IMR-90 (cell line): Measurements from ENCODE around the gene CYTH2. TPM values are rescaled to one million over a fixed set of nuclear protein-coding genes. Genes with fewer than 3 reads are reported as not detected.

ENCODE experiments used
- ATAC-seq: fragments of 200-7000 bp; cut with Tn5 transposase; 2 replicates; pipeline ENCODE4 v1.9.1; 2020; ENCODE audit warnings: low read depth, mild to moderate bottlenecking, moderate library complexity
- BruUV-seq: library from RNA; stranded (reverse); fragments of 400-500 nt; replicated peaks from 2 replicates; lab custom pipeline; 2021; lab: Mats Ljungman, UMichigan
- CTCF ChIA-PET: fragments of 300-600 bp; formaldehyde crosslinking; extraction: SDS; loops from one replicate; lab custom pipeline; 2021; ENCODE audit warnings: antibody characterized with exemption; lab: Yijun Ruan, JAX
- POLR2A ChIA-PET: fragments of 300-600 bp; sonication (Branson Sonifier 250); formaldehyde crosslinking; loops from one replicate; lab custom pipeline; 2022; ENCODE audit warnings: antibody characterized with exemption; ENCODE audit not compliant: unreplicated experiment; lab: Charles Lee
- DNase-seq: peaks from one replicate; pipeline ENCODE4 v3.0.0; 2013
- H2AFZ ChIP-seq: replicated peaks from 2 replicates; pipeline ENCODE3; 2013; ENCODE audit warnings: low read length, mild to moderate bottlenecking; ENCODE audit not compliant: poor library complexity
- H2AK5ac ChIP-seq: 2 replicates; pipeline ENCODE4 v1.6.1; 2013; ENCODE audit warnings: low read depth, low read length, inconsistent platforms
- H2AK9ac ChIP-seq: replicated peaks from 2 replicates; pipeline ENCODE3; 2013; ENCODE audit warnings: mild to moderate bottlenecking, low read depth, low read length, moderate library complexity; ENCODE audit not compliant: poor library complexity
- H2BK120ac ChIP-seq: 2 replicates; pipeline ENCODE4 v1.6.1; 2013; ENCODE audit warnings: low read depth, low read length, inconsistent platforms
- H2BK15ac ChIP-seq: 3 replicates; pipeline ENCODE4 v1.6.1; 2013; ENCODE audit warnings: low read depth, low read length, inconsistent platforms
- H2BK20ac ChIP-seq: 2 replicates; pipeline ENCODE4 v1.6.1; 2013; ENCODE audit warnings: low read depth, mild to moderate bottlenecking, inconsistent platforms, low read length, moderate library complexity
- H2BK5ac ChIP-seq: 2 replicates; pipeline ENCODE4 v1.6.1; 2013; ENCODE audit warnings: mild to moderate bottlenecking, low read depth, low read length, inconsistent platforms; ENCODE audit not compliant: poor library complexity, severe bottlenecking
- H3K14ac ChIP-seq: replicated peaks from 2 replicates; pipeline ENCODE4 v1.6.1; 2013; ENCODE audit warnings: low read depth, low read length, inconsistent platforms
- H3K18ac ChIP-seq: 2 replicates; pipeline ENCODE4 v1.6.1; 2013; ENCODE audit warnings: low read depth, low read length, control low read depth
- H3K23ac ChIP-seq: 2 replicates; pipeline ENCODE4 v1.6.1; 2013; ENCODE audit warnings: low read depth, low read length, inconsistent platforms
- H3K27ac ChIP-seq: 2 replicates; pipeline ENCODE4 v1.5.1; 2013; ENCODE audit warnings: mild to moderate bottlenecking, control low read depth, low read length; ENCODE audit not compliant: insufficient read depth
- H3K27me3 ChIP-seq: 2 replicates; pipeline ENCODE4 v1.6.1; 2013; ENCODE audit warnings: low read length; ENCODE audit not compliant: control insufficient read depth, insufficient read depth
- H3K36me3 ChIP-seq: 2 replicates; pipeline ENCODE4 v1.6.1; 2013; ENCODE audit warnings: low read length, mixed read lengths; ENCODE audit not compliant: control insufficient read depth, insufficient read depth
- H3K4ac ChIP-seq: 2 replicates; pipeline ENCODE4 v1.6.1; 2013; ENCODE audit warnings: low read depth, low read length, inconsistent platforms
- H3K4me1 ChIP-seq: 2 replicates; pipeline ENCODE4 v1.6.1; 2013; ENCODE audit warnings: low read length, mixed read lengths; ENCODE audit not compliant: control insufficient read depth, insufficient read depth
- H3K4me2 ChIP-seq: 2 replicates; pipeline ENCODE4 v1.6.1; 2013; ENCODE audit warnings: low read depth, mild to moderate bottlenecking, control low read depth, low read length, moderate library complexity
- H3K4me3 ChIP-seq: 2 replicates; pipeline ENCODE4 v1.5.1; 2013; ENCODE audit warnings: low read depth, mild to moderate bottlenecking, control low read depth, low read length, moderate library complexity; ENCODE audit not compliant: insufficient read depth
- H3K56ac ChIP-seq: 2 replicates; pipeline ENCODE4 v1.6.1; 2013; ENCODE audit warnings: low read length, inconsistent platforms; ENCODE audit not compliant: insufficient read depth; ENCODE audit errors: extremely low read depth
- H3K79me1 ChIP-seq, 2 experiments: 2 replicates each; pipeline ENCODE4 v1.6.1; 2013; ENCODE audit warnings: low read length in 2 of 2, inconsistent platforms in 1 of 2, low read depth in 1 of 2
- H3K9ac ChIP-seq: 2 replicates; pipeline ENCODE4 v1.6.1; 2013; ENCODE audit warnings: low read depth, low read length, control low read depth
- H3K9me1 ChIP-seq: 2 replicates; pipeline ENCODE4 v1.6.1; 2013; ENCODE audit warnings: low read length, inconsistent platforms; ENCODE audit not compliant: insufficient read depth
- H3K9me3 ChIP-seq: 2 replicates; pipeline ENCODE4 v1.6.1; 2013; ENCODE audit warnings: low read length; ENCODE audit not compliant: control insufficient read depth, insufficient read depth
- H4K20me1 ChIP-seq: 2 replicates; pipeline ENCODE4 v1.6.1; 2013; ENCODE audit warnings: low read length, inconsistent platforms; ENCODE audit not compliant: insufficient read depth
- H4K5ac ChIP-seq: 2 replicates; pipeline ENCODE4 v1.6.1; 2013; ENCODE audit warnings: mild to moderate bottlenecking, low read depth, low read length, control low read depth
- H4K8ac ChIP-seq, 2 experiments: 2 replicates each; pipeline ENCODE4 v1.6.1; 2013; ENCODE audit warnings: low read depth in 2 of 2, low read length in 2 of 2, control low read depth in 1 of 2, inconsistent platforms in 1 of 2
- H4K91ac ChIP-seq: 2 replicates; pipeline ENCODE4 v1.6.1; 2013; ENCODE audit warnings: low read depth, low read length, inconsistent platforms; ENCODE audit not compliant: insufficient read depth
- BHLHE40 ChIP-seq: fragments of 150-350 bp; IDR thresholded peaks from 2 replicates; pipeline ENCODE4 v1.6.1; 2016; ENCODE audit warnings: mild to moderate bottlenecking, low read depth, low read length
- CEBPB ChIP-seq: IDR thresholded peaks from 2 replicates; pipeline ENCODE4 v1.6.1; 2012; ENCODE audit warnings: low read depth, low read length, improper control_type of control experiment
- CHD1 ChIP-seq: IDR thresholded peaks from 2 replicates; pipeline ENCODE4 v1.6.1; 2012; ENCODE audit warnings: low read depth, low read length, improper control_type of control experiment
- FOS ChIP-seq: fragments of 150-350 bp; IDR thresholded peaks from 2 replicates; pipeline ENCODE4 v1.6.1; 2016; ENCODE audit warnings: low read depth, low read length
- MAFK ChIP-seq: IDR thresholded peaks from 2 replicates; pipeline ENCODE4 v1.6.1; 2012; ENCODE audit warnings: low read depth, low read length, improper control_type of control experiment
- MAZ ChIP-seq: IDR thresholded peaks from 2 replicates; pipeline ENCODE4 v1.6.1; 2012; ENCODE audit warnings: low read depth, mild to moderate bottlenecking, low read length, improper control_type of control experiment, moderate library complexity, borderline replicate concordance
- MXI1 ChIP-seq: IDR thresholded peaks from 2 replicates; pipeline ENCODE4 v1.6.1; 2012; ENCODE audit warnings: low read depth, mild to moderate bottlenecking, low read length, moderate library complexity, borderline replicate concordance
- NFE2L2 ChIP-seq: fragments of 150-350 bp; IDR thresholded peaks from 2 replicates; pipeline ENCODE4 v1.6.1; 2016; ENCODE audit warnings: low read depth, mild to moderate bottlenecking, low read length
- POLR2A ChIP-seq: IDR thresholded peaks from 2 replicates; pipeline ENCODE4 v1.6.1; 2012; ENCODE audit warnings: mild to moderate bottlenecking, low read depth, low read length
- RAD21 ChIP-seq: IDR thresholded peaks from 2 replicates; pipeline ENCODE4 v1.6.1; 2012; ENCODE audit warnings: low read length, improper control_type of control experiment
- RCOR1 ChIP-seq: IDR thresholded peaks from 2 replicates; pipeline ENCODE4 v1.6.1; 2012; ENCODE audit warnings: mild to moderate bottlenecking, low read length, improper control_type of control experiment; ENCODE audit not compliant: insufficient replicate concordance
- RFX5 ChIP-seq: IDR thresholded peaks from 2 replicates; pipeline ENCODE4 v1.8.0; 2012; ENCODE audit warnings: low read depth, mild to moderate bottlenecking, low read length, moderate library complexity
- SMC3 ChIP-seq: fragments of 150-350 bp; IDR thresholded peaks from 2 replicates; pipeline ENCODE4 v1.6.1; 2016; ENCODE audit warnings: low read depth, mild to moderate bottlenecking, antibody characterized with exemption, low read length, moderate library complexity
- WGBS, 2 experiments: methylation state at CpG; one replicate each; pipeline versions ENCODE4 v1.1.5 to v1.1.7; 2013; ENCODE audit warnings: missing lambda C conversion rate in 2 of 2; ENCODE audit not compliant: insufficient read length in 1 of 2; ENCODE audit errors: extremely low coverage in 2 of 2; 5-methylcytosine and 5-hydroxymethylcytosine counted together
- dilution Hi-C: fragments of 300-500 bp; cut with HindIII; formaldehyde crosslinking; loops from one replicate; pipeline ENCODE4 v1.14.3; 2018; ENCODE audit warnings: low sequenced_read_pairs; ENCODE audit not compliant: unreplicated experiment
- in situ Hi-C: fragments of 300-500 bp; cut with MboI; formaldehyde crosslinking; loops from 3 replicates; pipeline ENCODE4 v1.14.3; 2019; ENCODE audit warnings: low sequenced_read_pairs, inconsistent platforms, mixed read lengths
- intact Hi-C: fragments of 100-400 bp; cut with micrococcal nuclease; formaldehyde crosslinking; loops from 2 replicates; pipeline ENCODE4 v1.10.0; 2022
- polyA plus RNA-seq, 3 experiments: library from polyadenylated mRNA; depleted of rRNA; stranded (reverse); fragments of >200 nt; gene quantifications; 2 replicates each; pipeline ENCODE4 v1.2.3, GENCODE V29; 2012; ENCODE audit warnings: low replicate concordance in 1 of 3
- total RNA-seq: library from RNA; depleted of rRNA; stranded (reverse); fragments of >200 nt; gene quantifications from 2 replicates; pipeline ENCODE4 v1.2.3, GENCODE V29; 2012
- TF ChIP-seq, protein P1 (sequence below): conservative IDR thresholded peaks from 2 replicates; pipeline ENCODE4 v1.5.1; 2012; ENCODE audit warnings: mild to moderate bottlenecking, low read depth, low read length, improper control_type of control experiment
- TF ChIP-seq, protein P2 (sequence below): fragments of 150-350 bp; IDR thresholded peaks from 2 replicates; pipeline ENCODE4 v1.6.1; 2017; ENCODE audit warnings: mild to moderate bottlenecking, antibody characterized with exemption, low read length, low read depth

The CYTH2 gene
- total and polyA plus RNA-seq, 2 of the 4 experiments (the other 2 are of a cell fraction), result 35.8 to 62.0 TPM

DNA sequence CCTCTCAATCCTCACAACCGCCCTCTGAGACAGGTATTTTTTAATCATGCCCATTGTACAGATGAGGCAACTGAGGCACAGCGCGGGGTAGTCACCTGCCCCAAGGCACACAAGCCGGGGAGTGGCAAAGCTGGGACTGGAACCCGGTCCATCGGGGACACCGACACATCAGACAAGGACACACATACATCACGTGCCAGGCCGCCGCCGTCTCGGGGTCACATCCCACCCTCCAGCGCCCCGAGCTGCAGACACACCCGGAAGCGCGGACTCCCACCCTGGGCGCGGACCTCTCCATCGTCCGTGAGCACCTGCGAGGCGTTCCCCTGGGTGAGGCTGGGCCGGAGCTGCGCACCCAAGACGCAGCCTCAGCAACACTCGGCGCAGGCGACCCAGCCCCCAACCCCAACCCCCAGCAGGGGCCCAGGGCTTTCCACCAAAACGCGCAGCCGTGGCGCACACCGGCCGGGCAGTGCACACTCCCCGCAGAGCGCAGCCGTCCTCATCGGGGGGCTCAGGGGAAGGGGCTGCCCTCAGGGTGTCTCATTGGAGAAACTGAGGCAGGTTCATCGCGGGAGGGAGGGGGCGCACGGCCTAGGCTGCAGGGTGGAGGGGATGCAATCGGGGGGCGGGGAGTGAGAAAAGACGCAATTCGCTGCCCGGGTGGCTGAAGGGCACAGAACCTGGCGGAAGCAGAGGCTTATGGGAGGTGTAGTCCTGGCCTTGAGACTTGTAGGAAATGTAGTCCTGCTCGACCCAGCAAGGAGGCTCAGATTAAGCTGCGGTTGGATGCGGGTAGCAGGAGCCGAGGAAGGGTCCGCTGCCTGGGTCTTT, 44.3 kb downstream of the CYTH2 start:
- peak overlapping the region; percentile 83 for H3K4me2 ChIP-seq
- H2BK15ac ChIP-seq, result no peak overlapping the region
- H2BK120ac ChIP-seq, result no peak overlapping the region
- H2BK5ac ChIP-seq, result no peak overlapping the region
- peak overlapping the region; percentile 60 to 92; a peak in 3 of 4 replicates for H4K8ac ChIP-seq
- H3K56ac ChIP-seq, result no peak overlapping the region
- H3K18ac ChIP-seq, result no peak overlapping the region; the same call in 1 of the 2 replicates
- in situ Hi-C loops, result no loop called here
- no peaks in the 10 kb centered on the region for H3K79me1 ChIP-seq
- no peak overlapping the region; the same call in 1 of the 2 replicates for H4K91ac ChIP-seq
- H2BK20ac ChIP-seq, result no peak overlapping the region
- 1% methylated on average over 12 of the region's 54 CpGs; no CpG with 5 or more reads in 1 of the 2 experiments for WGBS, 2 experiments
- ChIA-PET POLR2A (interaction anchor here (0.8 kb wide), 1 partner anchor 154 kb away, joined by 3 read pairs; no protein-coding TSS in a partner anchor), CTCF (interaction anchor here (0.5 kb wide), 1 partner anchor 158 kb away, joined by 3 read pairs; no protein-coding TSS in a partner anchor)
- H4K20me1 ChIP-seq, result no peaks in the 10 kb centered on the region
- no peaks in the 10 kb centered on the region for H3K4me1 ChIP-seq
- H3K23ac ChIP-seq, result no peak overlapping the region
- peak overlapping the region; percentile 54; the same call in 1 of the 2 replicates for H4K5ac ChIP-seq
- no peak overlapping the region for H3K4ac ChIP-seq
- peaks cover 17% of the 10 kb centered on the region for H3K27me3 ChIP-seq
- intact Hi-C loops, result loop anchor here (5.0 kb wide), 1 partner anchor 39 kb away; the partner anchor contains the start of gene SULT2B1
- peak overlapping the region; percentile 13; the same call in 1 of the 2 replicates for H3K27ac ChIP-seq
- H3K9me3 ChIP-seq, result no peaks in the 10 kb centered on the region
- DNase-seq, result peak; percentile 64
- H3K9ac ChIP-seq, result peak overlapping the region; percentile 41
- no peak overlapping the region for H2AK5ac ChIP-seq
- dilution Hi-C loops, result no loop called here
- peak overlapping the region; percentile 96 for H2AFZ ChIP-seq
- peak overlapping the region; percentile 57 for H3K4me3 ChIP-seq
- no TSS peak for BruUV-seq
- no peak overlapping the region; the same call in 1 of the 2 replicates for H3K14ac ChIP-seq
- ATAC-seq, result peak; percentile 87
- H3K9me1 ChIP-seq, result no peaks in the 10 kb centered on the region
- peak overlapping the region; percentile 69 for H2AK9ac ChIP-seq
- no peaks in the 10 kb centered on the region for H3K36me3 ChIP-seq
- TF ChIP-seq SMC3 (no peak), RCOR1 (no peak), CEBPB (no peak), MXI1 (no peak), FOS (no peak), MAFK (no peak), BHLHE40 (no peak), MAZ (no peak), POLR2A (no peak), NFE2L2 (no peak), CHD1 (no peak), RAD21 (no peak), RFX5 (no peak)
- TF ChIP-seq, protein P1, sequence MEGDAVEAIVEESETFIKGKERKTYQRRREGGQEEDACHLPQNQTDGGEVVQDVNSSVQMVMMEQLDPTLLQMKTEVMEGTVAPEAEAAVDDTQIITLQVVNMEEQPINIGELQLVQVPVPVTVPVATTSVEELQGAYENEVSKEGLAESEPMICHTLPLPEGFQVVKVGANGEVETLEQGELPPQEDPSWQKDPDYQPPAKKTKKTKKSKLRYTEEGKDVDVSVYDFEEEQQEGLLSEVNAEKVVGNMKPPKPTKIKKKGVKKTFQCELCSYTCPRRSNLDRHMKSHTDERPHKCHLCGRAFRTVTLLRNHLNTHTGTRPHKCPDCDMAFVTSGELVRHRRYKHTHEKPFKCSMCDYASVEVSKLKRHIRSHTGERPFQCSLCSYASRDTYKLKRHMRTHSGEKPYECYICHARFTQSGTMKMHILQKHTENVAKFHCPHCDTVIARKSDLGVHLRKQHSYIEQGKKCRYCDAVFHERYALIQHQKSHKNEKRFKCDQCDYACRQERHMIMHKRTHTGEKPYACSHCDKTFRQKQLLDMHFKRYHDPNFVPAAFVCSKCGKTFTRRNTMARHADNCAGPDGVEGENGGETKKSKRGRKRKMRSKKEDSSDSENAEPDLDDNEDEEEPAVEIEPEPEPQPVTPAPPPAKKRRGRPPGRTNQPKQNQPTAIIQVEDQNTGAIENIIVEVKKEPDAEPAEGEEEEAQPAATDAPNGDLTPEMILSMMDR, result no peak
- TF ChIP-seq, protein P2, sequence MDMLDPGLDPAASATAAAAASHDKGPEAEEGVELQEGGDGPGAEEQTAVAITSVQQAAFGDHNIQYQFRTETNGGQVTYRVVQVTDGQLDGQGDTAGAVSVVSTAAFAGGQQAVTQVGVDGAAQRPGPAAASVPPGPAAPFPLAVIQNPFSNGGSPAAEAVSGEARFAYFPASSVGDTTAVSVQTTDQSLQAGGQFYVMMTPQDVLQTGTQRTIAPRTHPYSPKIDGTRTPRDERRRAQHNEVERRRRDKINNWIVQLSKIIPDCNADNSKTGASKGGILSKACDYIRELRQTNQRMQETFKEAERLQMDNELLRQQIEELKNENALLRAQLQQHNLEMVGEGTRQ, result no peak
